CD14-positive monocyte (primary cell): ENCODE results near the gene SMIM30. TPM values are rescaled to one million over a fixed set of nuclear protein-coding genes. Genes with fewer than 3 reads are reported as not detected.
"Not testable (repeated sequence)": the region's sequence is repeated elsewhere in the genome, so short reads cannot be mapped to it uniquely, and the experiment has no call there.

ENCODE experiments used
- DNase-seq, 3 donors: peaks; one replicate each; pipeline ENCODE4 v3.0.0-alpha.2; 2011 to 2022
- H2AFZ ChIP-seq: 2 replicates; pipeline ENCODE4 v1.6.0; 2012; ENCODE audit warnings: mild to moderate bottlenecking, low read depth, low read length, inconsistent platforms; ENCODE audit not compliant: insufficient read depth, poor library complexity, severe bottlenecking
- H3K27ac ChIP-seq, 2 donors: 1 replicate in 1 of 2; 2 replicates in 1 of 2; pipeline ENCODE4 v1.5.1; 2012 to 2013; ENCODE audit warnings: low read length in 2 of 2, control low read depth in 1 of 2, inconsistent platforms in 1 of 2, low read depth in 1 of 2, mild to moderate bottlenecking in 1 of 2
- H3K27me3 ChIP-seq, 2 donors: one replicate each; pipeline versions ENCODE4 v1.6.0 to v1.6.1; 2011 to 2013; ENCODE audit warnings: low read length in 2 of 2; ENCODE audit not compliant: control insufficient read depth in 2 of 2, insufficient read depth in 2 of 2
- H3K36me3 ChIP-seq, 2 donors: replicated peaks in 1 of 2; 1 replicate in 1 of 2; 2 replicates in 1 of 2; pipeline versions ENCODE4 v1.5.1 to v1.6.1; 2012 to 2013; ENCODE audit warnings: low read length in 2 of 2, control low read depth in 1 of 2, inconsistent platforms in 1 of 2, mild to moderate bottlenecking in 1 of 2; ENCODE audit not compliant: insufficient read depth in 2 of 2, control insufficient read depth in 1 of 2
- H3K4me1 ChIP-seq, 2 donors: 1 replicate in 1 of 2; 2 replicates in 1 of 2; pipeline versions ENCODE4 v1.5.1 to v1.6.1; 2012 to 2013; ENCODE audit warnings: low read length in 2 of 2, control low read depth in 1 of 2, inconsistent platforms in 1 of 2, mild to moderate bottlenecking in 1 of 2, moderate library complexity in 1 of 2; ENCODE audit not compliant: insufficient read depth in 2 of 2, control insufficient read depth in 1 of 2
- H3K4me2 ChIP-seq: replicated peaks from 2 replicates; pipeline ENCODE3; 2012; ENCODE audit warnings: low read length, moderate library complexity, mild to moderate bottlenecking; ENCODE audit not compliant: poor library complexity, severe bottlenecking; ENCODE audit errors: extremely low read depth
- H3K4me3 ChIP-seq, 3 experiments: fragments of 200-600 bp in 1 of 3; sonication (generic) in 1 of 3; replicated peaks in 1 of 3; 1 replicate in 2 of 3; 2 replicates in 1 of 3; pipeline ENCODE4 v1.5.1; 2011 to 2013; ENCODE audit warnings: low read length in 3 of 3, mild to moderate bottlenecking in 3 of 3, control low read depth in 2 of 3, low read depth in 2 of 3, inconsistent platforms in 1 of 3, moderate library complexity in 1 of 3
- H3K79me2 ChIP-seq: 2 replicates; pipeline ENCODE4 v1.6.0; 2012; ENCODE audit warnings: mild to moderate bottlenecking, control low read depth, inconsistent platforms, low read length, moderate library complexity; ENCODE audit not compliant: insufficient read depth
- H3K9ac ChIP-seq: 2 replicates; pipeline ENCODE4 v1.6.0; 2017; ENCODE audit warnings: low read length, mild to moderate bottlenecking; ENCODE audit not compliant: insufficient read depth, poor library complexity, severe bottlenecking
- H3K9me3 ChIP-seq, 2 donors: replicated peaks in 1 of 2; 1 replicate in 1 of 2; 2 replicates in 1 of 2; pipeline versions ENCODE4 v1.5.1 to v1.6.1; 2012 to 2013; ENCODE audit warnings: low read length in 2 of 2, control low read depth in 1 of 2; ENCODE audit not compliant: control insufficient read depth in 1 of 2, insufficient read depth in 1 of 2
- H4K20me1 ChIP-seq: 2 replicates; pipeline ENCODE4 v1.6.0; 2012; ENCODE audit warnings: mild to moderate bottlenecking, low read length, control low read depth, moderate library complexity; ENCODE audit not compliant: insufficient read depth
- H3K27ac Mint-ChIP-seq, 7 donors: one replicate each; pipeline ENCODE4 v1.8.0; 2020; ENCODE audit warnings: mild to moderate bottlenecking in 7 of 7, mixed read lengths in 7 of 7, moderate library complexity in 6 of 7, inconsistent platforms in 2 of 7
- H3K27me3 Mint-ChIP-seq, 3 donors: one replicate each; pipeline ENCODE4 v1.8.0; 2021 to 2022; ENCODE audit warnings: low read depth in 3 of 3, mild to moderate bottlenecking in 3 of 3, mixed read lengths in 3 of 3, moderate library complexity in 3 of 3, inconsistent platforms in 1 of 3
- H3K36me3 Mint-ChIP-seq, 2 donors: one replicate each; pipeline ENCODE4 v1.8.0; 2020; ENCODE audit warnings: mixed read lengths in 2 of 2, inconsistent platforms in 1 of 2, mild to moderate bottlenecking in 1 of 2
- H3K4me1 Mint-ChIP-seq: one replicate; pipeline ENCODE4 v1.8.0; 2020; ENCODE audit warnings: mild to moderate bottlenecking, mixed read lengths
- H3K4me3 Mint-ChIP-seq, 2 donors: one replicate each; pipeline ENCODE4 v1.8.0; 2020; ENCODE audit warnings: mild to moderate bottlenecking in 2 of 2, mixed read lengths in 2 of 2, moderate library complexity in 1 of 2
- H3K9me3 Mint-ChIP-seq, 7 donors: one replicate each; pipeline ENCODE4 v1.8.0; 2020 to 2022; ENCODE audit warnings: mixed read lengths in 7 of 7, mild to moderate bottlenecking in 6 of 7, moderate library complexity in 6 of 7, inconsistent platforms in 2 of 7
- CTCF ChIP-seq: fragments of 200-600 bp; IDR thresholded peaks from one replicate; pipeline ENCODE4 v1.8.0; 2022; ENCODE audit warnings: antibody characterized with exemption, mild to moderate bottlenecking
- WGBS: methylation state at CpG from one replicate; pipeline ENCODE4 v1.1.5; 2013; ENCODE audit warnings: missing lambda C conversion rate; ENCODE audit not compliant: insufficient coverage; 5-methylcytosine and 5-hydroxymethylcytosine counted together
- intact Hi-C, 2 donors: fragments of 100-400 bp; cut with micrococcal nuclease; formaldehyde crosslinking; loops; one replicate each; pipeline versions ENCODE4 v1.15.0 to v1.15.1; 2023
- polyA minus RNA-seq: library from RNA; depleted of rRNA, polyadenylated mRNA; stranded (reverse); fragments of >200 nt; gene quantifications from 2 replicates; pipeline ENCODE4 v1.2.3, GENCODE V29; 2012
- polyA plus RNA-seq, 3 donors: library from polyadenylated mRNA; depleted of rRNA in 1 of 3; unstranded in 2 of 3; stranded (reverse) in 1 of 3; fragments of 300-500 nt in 2 of 3; fragments of >200 nt in 1 of 3; fragmentation: Illumina TruSeq in 2 of 3; gene quantifications; 1 replicate in 2 of 3; 2 replicates in 1 of 3; pipeline ENCODE4 v1.2.3, GENCODE V29; 2012 to 2021
- total RNA-seq, 12 experiments: library from RNA in 1 of 12; stranded (reverse) in 1 of 12; fragments of 120-200 nt in 1 of 12; gene quantifications; one replicate each; pipeline ENCODE4 v1.2.4 and lab custom pipeline; 2013 to 2026; ENCODE audit warnings: mixed read lengths in 6 of 12, inconsistent platforms in 1 of 12

SMIM30 gene
- total RNA-seq (2013), result 31.8 TPM
- polyA plus RNA-seq (10 to 100 TPM; 11.6 to 55.0 (median 43.6) TPM), polyA minus RNA-seq (9.3 and 10.3 TPM in 2 replicates), total RNA-seq (lab: John Stamatoyannopoulos, UW) (4.9 to 12.9 (median 10.2) reads per million in 11 experiments)

- Histone ChIP-seq H3K4me1 (peaks cover 21 to 27% of the 10 kb centered on the region in 2 donors), H3K9ac (peak within 1 kb of the TSS; percentile 47), H3K27ac (peak within 1 kb of the TSS; percentile 24 to 85), H3K9me3 (no peaks in the 10 kb centered on the region), H4K20me1 (no peaks in the 10 kb centered on the region), H3K79me2 (no peaks in the 10 kb centered on the region), H3K36me3 (no peaks in the 10 kb centered on the region), H3K4me3 (peak within 1 kb of the TSS; percentile 51 to 99 (median 80)), H3K27me3 (no peaks in the 10 kb centered on the region), H2AFZ (peak within 1 kb of the TSS; percentile 85), H3K4me2 (peak within 1 kb of the TSS; percentile 83)
- peak within 1 kb of the TSS; percentile 87 to 93 (median 91) for H3K27ac Mint-ChIP-seq
- H3K27me3 Mint-ChIP-seq, result peaks cover 0 to 2% (median 0%) of the 10 kb centered on the region in 3 donors
- WGBS, result 0% methylated on average over 7 of the region's 35 CpGs
- peaks cover 26% of the 10 kb centered on the region for H3K4me1 Mint-ChIP-seq
- TF ChIP-seq CTCF, result no peak
- peak within 1 kb of the TSS; percentile 84 to 95 for H3K4me3 Mint-ChIP-seq
- H3K36me3 Mint-ChIP-seq, result peaks cover 0 to 8% of the 10 kb centered on the region in 2 donors
- intact Hi-C loops, result no loop called here
- peak; percentile 81 to 91 (median 88) for DNase-seq
- H3K9me3 Mint-ChIP-seq, result no peaks in the 10 kb centered on the region
Observed at GRCh38 chr7:113118074-113118959, at the start of gene SMIM30. SMIM30 (minus strand) TSS chr7:113118554; CDS start chr7:113117578, 976 bp downstream.

GRCh38 chr7:113166176-113166575 lies 47.8 kb upstream of the SMIM30 start:
- H3K4me3 ChIP-seq, H3K4me3 Mint-ChIP-seq, H3K27me3 ChIP-seq, H3K27ac ChIP-seq, DNase-seq, H3K36me3 Mint-ChIP-seq, H3K9me3 Mint-ChIP-seq, H2AFZ ChIP-seq, H3K4me1 ChIP-seq, H4K20me1 ChIP-seq, H3K9ac ChIP-seq, H3K36me3 ChIP-seq, H3K9me3 ChIP-seq, H3K27me3 Mint-ChIP-seq, H3K27ac Mint-ChIP-seq, intact Hi-C loops, H3K79me2 ChIP-seq, H3K4me1 Mint-ChIP-seq, H3K4me2 ChIP-seq: not testable (repeated sequence)
- whole genome bisulfite sequencing, result no CpG with 5 or more reads among the region's 1 CpG
